8988T (cell line): ENCODE results near the gene PPP1R18.
"Not testable (repeated sequence)": the region's sequence is repeated elsewhere in the genome, so short reads cannot be mapped to it uniquely, and the experiment has no call there.

Source experiments
- DNase-seq: peaks from one replicate; pipeline ENCODE4 v3.0.0; 2011

PPP1R18 gene

DNA sequence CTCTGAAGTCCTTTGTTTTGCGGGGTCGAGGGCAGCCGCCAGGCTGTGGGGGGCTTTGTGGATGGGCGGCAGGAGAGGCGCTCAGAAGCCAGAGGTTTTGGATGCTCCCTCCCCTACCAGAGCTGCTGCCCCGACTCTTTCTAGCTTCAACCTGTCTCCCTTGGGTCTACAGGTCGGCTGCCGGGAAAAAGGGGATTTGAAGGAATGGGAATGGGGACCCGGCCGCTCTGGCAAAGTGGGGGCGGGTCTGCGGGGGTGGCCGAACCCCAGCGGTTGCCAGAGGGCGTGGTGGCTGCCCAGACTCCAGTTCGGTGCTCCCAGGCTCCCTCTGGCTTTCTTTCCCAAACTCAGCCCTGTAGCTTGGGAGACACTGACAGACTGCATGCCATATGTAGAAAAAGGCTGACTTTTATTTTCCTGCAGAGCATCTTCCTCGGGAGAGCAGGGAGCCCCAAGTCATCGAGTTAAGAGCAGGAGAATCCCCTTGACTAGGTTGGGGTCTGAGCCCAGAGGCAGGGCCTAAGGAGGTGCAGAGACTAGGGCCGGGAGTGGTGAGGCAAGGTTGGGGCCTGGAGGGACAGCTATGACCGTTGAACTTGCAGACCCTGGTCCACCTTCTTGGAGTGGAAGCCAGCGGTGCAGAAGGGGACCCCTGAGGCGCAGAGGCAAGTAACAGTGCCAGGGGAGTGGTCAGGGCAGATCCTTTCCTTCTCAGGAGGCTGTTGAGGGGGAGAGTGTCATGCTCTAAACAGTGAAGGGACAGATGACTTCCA is 1.4 kb upstream of the PPP1R18 start:
- no peak for DNase-seq

DNA sequence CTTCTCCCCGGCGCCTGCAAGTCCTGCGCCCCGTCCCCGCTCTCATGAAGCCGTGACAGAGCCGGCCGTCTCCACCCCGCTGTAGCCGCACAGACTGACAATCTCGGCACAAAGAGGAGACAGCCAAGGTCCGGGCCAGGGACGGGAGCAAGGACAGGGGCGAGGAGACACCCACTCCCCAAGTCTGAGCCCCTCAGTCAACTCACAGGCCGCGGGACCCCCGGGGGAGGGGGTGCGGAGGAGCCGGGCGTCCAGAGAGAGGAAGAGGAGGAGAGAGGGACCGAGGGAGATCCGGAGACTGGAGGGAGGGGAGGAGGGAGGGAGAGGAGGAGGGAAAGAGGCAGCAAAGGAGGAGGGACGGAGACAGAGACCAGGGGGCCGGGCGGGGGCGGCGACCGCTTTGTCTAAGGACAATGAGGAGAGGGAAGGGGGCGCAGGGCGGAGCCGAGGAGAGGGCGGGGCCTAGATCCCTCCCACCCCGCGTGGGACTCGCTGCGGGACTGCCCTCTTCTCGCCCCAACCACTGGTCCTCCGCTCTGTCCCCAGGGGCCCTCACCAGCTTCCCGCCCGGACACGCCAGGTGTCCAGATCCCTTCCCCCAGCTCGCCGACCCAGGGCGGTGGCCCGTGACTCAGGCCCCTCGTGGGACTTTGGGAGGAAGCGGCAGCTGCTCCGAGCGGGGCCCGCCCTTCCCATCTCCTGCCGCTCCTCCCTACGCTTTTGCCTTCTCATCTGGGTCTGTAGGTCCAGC is 638 bp upstream of the PPP1R18 start:
- peak; percentile 60 for DNase-seq

DNA sequence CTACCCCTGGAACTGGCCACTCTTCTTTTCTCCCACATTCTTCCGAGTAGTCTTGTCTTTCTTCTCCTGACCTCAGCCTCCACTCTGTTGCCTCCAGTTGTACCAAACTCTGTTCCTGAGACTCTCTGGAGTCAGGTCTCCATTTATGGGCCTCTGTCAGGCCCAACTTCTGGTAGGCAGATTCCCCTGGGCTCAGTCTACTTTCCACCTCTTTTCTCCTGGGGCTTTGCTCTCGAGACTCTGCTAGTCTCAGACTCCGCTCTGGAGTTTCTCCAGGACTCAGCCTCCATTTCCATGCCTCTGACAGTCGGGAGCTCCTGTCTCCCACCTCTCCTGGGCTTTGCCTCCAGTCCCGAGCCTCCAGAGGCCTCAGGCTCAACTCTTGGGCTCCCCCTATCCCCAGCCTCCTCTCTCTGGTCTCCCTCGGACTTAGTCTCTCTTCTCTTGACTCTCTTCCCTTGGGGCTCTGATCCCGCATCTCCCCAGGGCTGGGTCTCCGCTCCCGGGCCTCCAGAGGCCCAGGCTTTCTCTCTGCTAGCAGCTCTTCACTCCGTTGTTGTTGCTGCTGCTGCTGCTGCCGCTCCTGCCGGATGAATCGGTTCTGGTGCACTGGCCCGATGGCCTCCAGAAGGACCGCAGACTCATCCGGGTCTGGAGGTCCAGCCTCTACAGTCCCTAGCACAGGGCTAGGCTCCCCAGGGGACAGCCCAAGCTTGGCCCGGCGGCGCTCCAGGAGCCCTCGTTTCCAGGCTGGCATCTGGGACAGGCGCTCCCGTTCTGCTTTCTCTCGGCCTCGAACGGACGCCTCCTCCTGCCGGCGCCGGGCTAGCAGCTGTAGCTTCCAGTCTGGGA is 1.1 kb downstream of the PPP1R18 start:
- DNase-seq = no peak

DNA sequence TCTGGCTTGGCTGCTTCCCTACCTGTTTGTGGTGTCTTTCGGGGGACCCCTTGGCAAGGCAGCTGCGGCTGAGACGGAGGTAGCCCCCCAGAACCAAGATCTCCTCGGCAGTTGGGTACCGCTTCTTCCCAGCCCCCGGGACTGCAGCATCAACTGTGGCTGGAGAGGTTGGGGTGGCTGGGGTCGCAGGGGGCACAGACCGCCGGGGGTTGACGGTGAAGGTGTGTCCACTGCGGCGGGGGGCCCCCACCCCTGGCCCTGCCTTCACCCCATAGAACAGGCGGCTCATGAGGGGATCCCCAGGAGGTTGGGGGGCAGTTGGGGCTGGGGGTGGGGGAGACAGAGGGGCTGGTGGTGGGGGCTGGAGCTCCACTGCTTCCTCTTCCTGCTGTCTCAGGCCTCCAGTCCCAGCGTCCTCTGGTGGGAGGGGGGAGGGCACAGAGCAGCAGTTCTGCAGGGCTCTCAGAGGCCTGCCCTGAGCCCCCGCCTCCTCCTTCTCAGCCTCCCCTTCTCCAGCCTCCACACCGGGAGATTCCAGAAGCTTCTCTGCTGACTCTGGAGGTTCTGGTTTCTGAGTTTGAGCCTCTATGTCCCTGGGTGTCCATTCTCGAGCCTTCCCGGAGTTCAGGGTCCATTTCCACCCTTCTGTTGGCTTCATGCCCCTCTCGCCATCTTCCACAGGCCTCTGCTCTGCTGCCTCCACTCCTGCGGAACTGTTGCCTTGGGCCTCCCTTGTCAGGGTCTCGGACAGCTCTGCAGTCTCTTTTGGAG is 1.9 kb downstream of the PPP1R18 start:
- no peak for DNase-seq

DNA sequence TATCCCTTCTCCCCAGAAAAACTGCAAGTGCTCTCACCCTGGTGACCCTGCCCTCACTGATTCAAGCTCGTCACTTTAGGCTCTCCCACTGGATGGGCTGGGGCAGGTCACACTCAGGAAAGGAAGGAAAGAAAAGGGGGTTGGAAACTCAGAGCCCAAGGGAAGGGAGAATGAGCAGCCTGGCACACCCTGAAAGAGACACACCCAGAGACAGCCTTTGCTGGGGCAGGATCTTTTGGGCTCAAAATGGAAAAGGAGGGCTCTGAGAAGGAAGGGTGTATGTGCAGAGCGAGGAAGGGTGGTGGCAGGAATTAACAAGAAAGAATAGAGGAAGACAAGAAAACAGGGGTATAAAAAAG is 2.5 kb downstream of the PPP1R18 start:
- DNase-seq = no peak

DNA sequence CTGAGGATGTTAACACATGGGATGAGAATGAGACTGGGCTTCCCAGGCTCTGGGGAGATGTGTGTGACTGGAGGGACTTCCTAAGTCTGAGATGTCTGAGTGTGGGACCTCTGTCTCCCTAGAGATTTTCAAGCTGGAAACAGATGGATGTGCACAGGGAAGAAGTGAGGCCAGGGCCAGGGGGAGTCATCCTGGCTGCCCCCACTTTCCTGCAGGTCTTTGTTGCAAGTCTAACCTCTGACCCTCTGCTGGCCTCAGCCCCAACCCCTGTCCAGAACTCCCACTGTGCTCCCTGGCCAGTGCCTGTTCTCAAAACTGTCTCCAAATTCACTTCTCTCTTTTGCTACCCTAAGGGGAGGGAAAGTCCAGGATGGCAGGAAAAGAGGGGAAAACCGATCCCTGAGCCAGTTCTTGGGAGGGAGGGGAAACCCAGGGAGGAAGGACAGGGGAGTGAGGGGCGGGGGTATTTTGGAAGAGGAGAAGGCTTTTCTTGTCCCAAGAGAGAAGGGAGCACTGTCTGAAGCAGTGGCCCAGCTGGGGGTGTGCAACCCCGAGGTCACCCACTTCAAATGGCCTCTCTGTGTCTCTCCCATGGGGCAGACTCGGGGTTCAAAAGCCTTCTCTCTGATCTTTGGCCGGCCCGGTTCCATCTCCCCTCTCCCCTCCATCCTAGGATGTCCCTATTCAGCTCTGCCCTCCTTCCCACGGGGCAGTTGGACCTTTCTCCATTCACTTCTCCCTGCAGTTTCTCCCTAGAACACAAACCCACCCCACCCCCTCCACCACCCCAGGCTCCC is 3.1 kb downstream of the PPP1R18 start:
- DNase-seq = no peak

DNA sequence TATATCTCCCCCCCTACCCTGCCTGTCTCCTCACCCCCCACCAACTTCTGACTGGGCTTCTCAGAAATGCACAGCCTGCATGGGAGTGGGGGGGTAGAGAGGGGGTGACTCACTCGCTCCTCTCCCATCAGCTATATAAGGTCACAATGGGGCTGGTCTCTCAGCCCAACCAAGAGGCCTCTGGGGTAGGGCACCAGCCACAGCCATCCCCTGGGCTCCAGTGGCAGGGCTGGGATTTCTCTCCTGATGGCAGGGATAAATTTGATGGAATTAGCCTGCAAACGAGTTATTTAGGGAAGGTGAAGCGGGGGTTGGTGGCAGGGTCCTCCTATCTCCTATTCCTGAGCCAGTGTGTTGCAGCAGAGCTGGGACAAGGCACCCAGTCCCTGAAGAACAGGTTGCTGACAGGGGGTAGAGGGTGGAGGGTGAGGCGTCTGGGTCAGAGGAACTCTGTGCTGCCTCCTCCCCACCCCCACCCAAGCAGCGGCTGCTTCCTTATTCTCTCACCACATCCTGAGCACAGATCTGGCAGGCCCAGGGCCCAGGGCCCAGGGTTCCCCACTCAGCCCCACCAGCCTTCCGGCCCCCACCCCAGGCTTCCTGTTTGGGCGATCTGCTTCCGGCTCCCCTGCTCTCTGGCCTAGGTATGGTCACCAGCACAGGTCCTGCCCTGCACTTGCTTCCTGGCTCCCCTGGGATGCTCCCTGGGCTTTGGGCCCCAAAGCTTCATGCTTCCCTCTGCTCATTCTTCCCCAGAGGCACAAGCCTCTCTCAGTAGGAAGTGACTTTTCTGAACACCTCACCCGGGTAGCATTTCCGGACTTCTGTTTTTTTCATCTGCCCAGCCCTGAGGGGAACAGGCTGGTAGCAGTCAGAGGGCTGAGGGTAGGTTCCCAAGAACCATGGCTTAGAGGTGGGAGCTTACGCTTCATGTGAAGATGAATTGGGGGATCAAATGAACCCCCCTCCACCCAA is 4.0 kb downstream of the PPP1R18 start:
- DNase-seq = peak; percentile 68

DNA sequence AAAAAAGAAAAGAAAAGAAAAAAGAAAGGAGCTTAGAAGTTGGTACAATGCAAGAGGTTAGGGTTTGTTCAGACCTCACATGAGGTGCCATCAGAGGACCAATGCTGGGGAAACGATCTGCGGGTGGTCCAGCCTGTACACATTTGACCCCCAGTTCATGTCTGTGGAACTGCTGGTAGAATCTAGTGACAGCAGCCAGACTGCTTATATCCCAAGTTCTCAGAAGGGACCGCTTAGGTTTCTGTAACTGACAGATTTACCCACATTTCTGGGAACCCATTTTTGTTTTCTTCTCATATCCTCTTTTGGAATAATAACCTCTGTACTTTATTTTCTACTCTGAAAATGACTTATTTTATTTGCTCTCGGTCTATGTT is 4.7 kb downstream of the PPP1R18 start:
- no peak for DNase-seq

DNA sequence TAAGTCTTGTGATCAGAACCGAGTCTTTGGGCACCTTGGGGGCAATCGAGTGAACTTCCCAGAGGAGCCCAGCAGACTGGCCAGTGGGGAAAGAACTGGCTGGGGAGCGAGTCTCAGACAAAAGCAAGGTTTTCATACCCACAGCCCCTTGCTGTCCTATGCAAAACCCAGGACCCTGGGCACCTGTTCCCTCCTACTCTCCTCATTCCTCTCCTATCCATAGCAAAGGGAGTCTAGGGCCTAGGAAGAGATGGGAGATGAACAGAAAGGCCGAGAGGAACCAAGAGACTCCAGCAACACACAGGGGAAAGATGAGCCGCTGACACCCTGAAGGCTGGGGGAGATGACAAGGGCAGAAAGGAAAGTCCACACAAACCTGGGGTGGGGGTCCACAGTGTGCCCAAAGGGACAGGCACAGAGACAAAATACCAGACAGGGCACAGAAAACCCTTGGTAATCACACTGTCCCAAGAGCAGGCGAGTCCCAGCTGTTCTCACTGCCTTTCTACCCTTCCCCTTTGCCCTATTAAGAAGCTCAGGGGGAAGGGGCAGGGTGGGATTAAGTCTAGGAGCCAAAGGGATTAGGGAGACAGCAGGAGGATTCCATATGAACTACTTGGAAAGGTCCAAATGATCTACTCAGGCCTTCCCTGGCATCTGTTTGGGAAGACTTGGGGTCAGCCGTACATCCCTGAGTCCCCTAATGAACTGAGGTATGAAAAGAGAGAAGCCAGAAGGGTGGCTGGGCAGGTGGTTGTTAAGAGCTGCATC is 6.5 kb downstream of the PPP1R18 start:
- DNase-seq = no peak

DNA sequence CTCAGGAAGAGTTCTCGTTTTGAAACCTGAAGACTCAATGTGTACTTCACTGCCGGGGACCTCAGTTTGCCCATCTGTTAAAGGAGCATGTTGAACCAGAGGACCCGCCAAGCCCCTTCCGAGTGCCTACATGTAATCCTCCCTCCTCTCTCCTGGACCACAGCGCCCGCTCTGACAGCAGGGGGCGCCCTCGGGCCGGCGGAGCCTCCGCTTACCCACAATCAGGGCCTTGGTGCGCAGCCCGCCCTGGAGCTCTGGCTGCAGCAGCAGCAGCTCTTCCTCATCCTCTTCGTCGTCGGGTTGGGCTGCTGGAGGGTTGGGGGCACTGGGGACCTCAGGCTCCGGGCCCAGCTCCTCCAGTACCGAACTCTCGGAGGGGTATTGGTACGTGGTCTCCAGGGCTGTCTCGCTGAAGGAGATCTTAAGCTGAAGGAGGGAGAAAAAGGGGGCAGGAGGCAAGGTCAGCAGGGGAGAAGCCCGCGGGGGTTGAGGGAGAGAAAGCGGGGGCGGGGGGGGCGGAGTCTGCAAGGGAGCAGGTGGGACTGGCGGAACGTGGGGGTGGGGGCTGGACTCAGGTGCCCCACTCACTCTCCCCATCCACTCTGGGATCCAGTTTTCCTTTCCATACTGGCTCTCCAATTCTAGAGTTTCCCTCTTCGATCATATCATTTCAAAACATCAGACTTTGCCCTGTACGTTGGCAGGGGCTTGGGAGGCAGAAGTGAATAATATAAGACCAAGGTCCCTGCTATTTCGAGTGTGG is 7.3 kb downstream of the PPP1R18 start:
- peak; percentile 87 for DNase-seq

DNA sequence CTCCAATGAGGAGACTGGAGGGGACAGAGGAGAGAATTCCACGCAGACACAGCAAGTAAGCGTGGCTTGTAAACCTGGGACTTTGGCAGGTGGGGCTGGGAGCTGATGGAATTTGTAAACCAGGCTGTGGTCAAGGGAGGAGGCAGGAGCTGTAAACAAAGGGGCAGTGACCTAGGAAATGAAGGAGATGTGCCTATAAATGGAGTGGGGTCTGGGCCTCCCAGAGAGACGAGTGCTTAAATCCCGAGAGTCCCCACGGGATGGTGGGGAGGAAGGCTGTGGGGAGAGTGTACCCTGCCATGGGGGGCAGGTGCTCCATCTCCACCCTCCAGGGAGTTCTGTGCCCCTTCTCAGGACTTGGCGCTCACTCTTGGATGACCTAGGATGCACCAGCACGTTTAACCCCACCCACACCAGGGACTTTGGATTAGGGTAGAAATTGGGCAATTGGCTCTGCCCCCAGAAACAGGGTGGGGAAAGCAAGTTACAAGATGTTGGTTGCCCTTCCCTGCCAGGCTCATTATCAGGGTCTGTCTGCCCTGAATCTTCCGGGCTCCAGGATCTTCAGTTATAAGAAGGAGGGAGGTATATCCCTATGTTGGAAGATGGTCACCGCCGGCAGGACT is 9.7 kb downstream of the PPP1R18 start:
- DNase-seq = no peak

DNA sequence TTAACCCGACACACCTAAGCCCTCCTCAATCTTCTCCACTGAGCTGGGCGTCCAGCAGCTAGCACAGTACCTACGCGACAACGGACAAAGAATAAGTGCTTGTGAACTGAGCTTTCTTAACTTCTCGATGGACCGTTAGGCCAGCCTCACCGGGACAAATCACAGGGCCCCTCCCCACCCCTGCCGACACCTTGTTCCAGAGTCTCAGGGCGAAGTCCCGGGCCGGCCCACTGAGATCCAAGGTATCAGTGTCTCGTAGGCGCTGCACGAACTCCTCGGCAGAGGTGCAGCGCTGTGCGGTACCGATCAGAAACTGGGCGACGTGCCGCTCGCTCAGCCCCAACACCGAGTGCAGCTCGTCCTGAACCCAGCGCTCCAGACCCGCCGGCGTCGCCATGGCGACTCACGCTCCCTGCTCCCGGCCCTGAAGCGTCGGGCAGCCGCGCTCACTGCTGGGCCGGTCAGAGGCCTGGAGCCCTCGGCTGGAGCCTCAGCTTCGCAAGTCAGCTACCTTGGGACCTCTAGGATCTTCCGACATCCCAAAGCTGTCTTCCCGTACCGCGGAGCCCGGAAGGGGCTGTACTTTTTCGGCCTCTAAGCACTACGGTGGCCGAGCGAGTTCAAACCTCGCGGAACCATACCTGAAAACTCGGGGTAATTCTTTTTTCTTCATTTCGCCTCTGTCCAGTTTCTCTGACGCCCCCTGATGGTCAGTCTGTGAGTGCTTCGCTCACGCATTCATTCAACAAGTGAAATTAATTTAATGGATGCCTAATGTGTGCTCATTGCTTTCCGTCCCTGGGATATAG is 13.8 kb downstream of the PPP1R18 start, which contains the start of gene DHX16:
Gene DHX16 (minus strand): TSS at position 562 of the 809 bp plus-strand sequence. CDS start 165 bp downstream, at position 397.
- peak; percentile 73 for DNase-seq

DNA sequence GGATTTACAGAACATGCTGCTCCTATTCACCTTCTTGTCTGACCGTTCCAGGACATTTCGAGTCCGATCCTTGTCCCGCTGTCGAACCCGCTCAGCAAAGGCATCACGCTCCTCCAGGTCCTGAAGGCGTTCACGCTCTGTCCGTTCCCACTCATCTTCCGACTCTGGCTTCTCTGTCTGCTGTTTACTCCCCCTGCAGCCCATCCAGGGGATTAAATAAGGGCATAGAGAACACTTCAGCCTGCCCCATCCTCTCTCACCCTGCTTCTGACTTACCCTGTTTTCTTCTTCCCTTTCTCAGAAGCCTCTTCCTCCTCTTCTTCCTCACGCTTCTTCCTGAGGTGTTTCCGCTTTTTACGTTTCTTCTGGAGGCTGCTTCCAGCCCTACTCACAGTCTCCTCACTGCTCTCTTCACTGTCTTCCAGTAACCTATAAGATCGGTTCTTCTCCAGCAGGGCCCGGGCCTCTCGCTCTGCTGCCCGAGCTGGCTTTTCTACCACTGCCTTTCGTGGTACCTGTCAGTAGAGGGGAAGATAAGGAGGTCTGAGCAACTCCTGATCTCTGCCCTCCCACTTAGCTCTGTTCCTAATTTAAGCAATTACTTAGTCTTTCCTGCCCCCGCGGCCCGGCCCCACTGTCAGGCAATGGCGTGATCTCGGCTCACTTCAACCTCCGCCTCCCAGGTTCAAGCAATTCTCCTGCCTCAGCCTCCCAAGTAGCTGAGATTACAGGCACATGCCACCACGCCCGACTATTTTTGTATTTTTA is 15.5 kb downstream of the PPP1R18 start:
- DNase-seq = peak; percentile 50

DNA sequence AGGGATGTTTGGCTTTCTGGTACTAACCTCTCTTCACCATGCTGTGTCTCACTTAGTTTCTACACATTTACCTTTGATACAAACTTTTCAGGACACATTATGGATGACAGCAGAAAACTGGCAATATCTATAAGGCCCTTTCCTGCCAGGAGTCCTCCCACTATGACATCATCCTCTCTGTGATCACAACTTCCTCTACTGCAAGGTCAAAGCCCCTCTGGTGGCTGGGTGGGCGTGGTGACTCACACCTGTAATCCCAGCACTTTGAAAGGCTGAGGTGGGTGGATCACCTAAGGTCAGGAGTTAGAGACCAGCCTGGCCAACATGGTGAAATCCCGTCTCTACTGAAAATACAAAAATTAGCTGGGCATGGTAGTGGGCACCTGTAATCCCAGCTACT is 20.1 kb downstream of the PPP1R18 start:
- DNase-seq = not testable (repeated sequence)

DNA sequence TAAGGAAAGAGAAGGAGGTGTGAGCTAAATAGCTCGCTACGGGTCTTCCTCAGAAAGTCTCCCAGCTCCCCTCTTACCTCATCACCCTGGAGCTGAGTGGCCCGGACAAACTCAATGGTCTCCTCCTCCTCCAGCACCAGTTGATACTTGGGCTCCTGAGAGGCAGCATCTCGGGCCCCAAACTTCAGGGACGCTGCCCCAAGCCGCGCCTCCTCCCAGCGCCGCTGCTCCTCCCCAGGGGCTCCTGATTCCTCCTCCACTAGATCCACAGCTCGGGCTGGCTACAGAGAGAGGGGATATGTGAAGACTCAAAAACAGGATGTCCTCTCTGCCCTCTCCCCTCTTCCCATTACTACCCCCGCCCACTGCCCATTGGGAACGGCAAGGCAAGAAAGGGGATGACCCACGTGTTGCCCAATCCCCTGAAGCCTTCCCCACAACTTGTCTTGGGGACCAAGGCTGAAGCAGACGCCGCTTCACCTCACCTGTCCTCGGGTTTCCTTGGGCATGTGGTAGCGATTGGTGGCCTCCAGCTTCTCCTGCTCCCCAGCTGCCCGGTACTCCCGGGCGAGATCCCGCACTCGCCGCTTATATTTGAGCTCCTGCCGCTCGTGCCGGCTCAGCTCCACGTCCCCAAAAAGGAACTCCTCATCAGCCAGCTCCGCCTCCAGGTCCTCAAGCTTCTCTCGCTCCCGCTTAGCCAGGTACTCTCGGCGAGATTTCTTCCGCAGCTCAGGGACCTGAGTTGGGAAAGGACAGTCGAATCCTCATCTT is 21.3 kb downstream of the PPP1R18 start:
- DNase-seq = no peak

DNA sequence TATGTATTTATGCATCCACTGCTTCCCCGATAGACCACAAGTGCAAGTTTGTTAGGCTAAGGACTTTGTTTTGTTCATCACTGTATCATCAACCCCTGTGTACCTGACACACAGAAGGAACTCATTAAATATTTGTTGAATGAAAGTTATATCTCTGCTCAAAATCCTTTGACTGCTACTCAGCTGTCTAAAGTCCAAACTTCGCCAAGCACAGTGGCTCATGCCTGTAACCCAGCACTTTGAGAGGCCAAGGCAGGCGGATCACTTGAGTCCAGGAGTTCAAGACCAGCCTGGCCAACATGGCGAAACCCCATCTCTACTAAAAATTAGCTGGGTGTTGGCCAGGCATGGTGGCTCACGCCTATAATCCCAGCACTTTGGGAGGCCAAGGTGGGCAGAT is 28.5 kb downstream of the PPP1R18 start:
- not testable (repeated sequence) for DNase-seq
